GM12864 (cell line): ENCODE results near the gene PIGX.

Source experiments
- DNase-seq: peaks from one replicate; pipeline ENCODE4 v3.0.0-alpha.2; 2011; ENCODE audit warnings: low read depth
- H3K4me3 ChIP-seq: 2 replicates; pipeline ENCODE4 v1.5.1; 2011; ENCODE audit warnings: mild to moderate bottlenecking, low read depth, low read length, control low read depth
- CTCF ChIP-seq: IDR thresholded peaks from 2 replicates; pipeline ENCODE4 v1.5.1; 2011; ENCODE audit warnings: low read depth, mild to moderate bottlenecking, moderate library complexity, low read length, control low read depth, inconsistent platforms; ENCODE audit errors: missing control alignments

PIGX gene

GRCh38 chr3:196691386-196691785 lies 20.8 kb upstream of the PIGX start:
- DNase-seq = no peak
- no peak for TF ChIP-seq CTCF
- H3K4me3 ChIP-seq = no peak overlapping the region

GRCh38 chr3:196694202-196694638 lies 18.0 kb upstream of the PIGX start:
- DNase-seq = no peak
- no peak for TF ChIP-seq CTCF
- no peak overlapping the region for H3K4me3 ChIP-seq

GRCh38 chr3:196694941-196695848 lies 17.0 kb upstream of the PIGX start:
- DNase-seq = no peak
- H3K4me3 ChIP-seq = no peak overlapping the region
- TF ChIP-seq CTCF = no peak

- TF ChIP-seq CTCF = no peak
- H3K4me3 ChIP-seq = no peak overlapping the region
- no peak for DNase-seq
Observed at GRCh38 chr3:196695849-196696226, 16.3 kb upstream of the PIGX start.

- no peak for DNase-seq
- H3K4me3 ChIP-seq = no peak overlapping the region
- TF ChIP-seq CTCF = no peak
Observed at GRCh38 chr3:196697270-196697669, 14.9 kb upstream of the PIGX start.

- no peak for DNase-seq
- TF ChIP-seq CTCF = no peak
Observed at GRCh38 chr3:196699749-196700148, 12.4 kb upstream of the PIGX start.

GRCh38 chr3:196700801-196701200 lies 11.4 kb upstream of the PIGX start:
- no peak overlapping the region for H3K4me3 ChIP-seq
- DNase-seq = no peak
- TF ChIP-seq CTCF = no peak

More at GRCh38 chr3:196699749-196700148, 12.4 kb upstream of the PIGX start:
- H3K4me3 ChIP-seq = no peak overlapping the region
